GM18505 (cell line): ENCODE results near the gene LPP.
"Not testable (repeated sequence)": the region's sequence is repeated elsewhere in the genome, so short reads cannot be mapped to it uniquely, and the experiment has no call there.

ENCODE experiments used
- ATAC-seq: cut with Tn5 transposase; IDR thresholded peaks from one replicate; pipeline ENCODE4 v1.9.1; 2021; ENCODE audit not compliant: unreplicated experiment
- POLR2A ChIP-seq: IDR thresholded peaks from 4 replicates; pipeline ENCODE4 v1.6.1; 2011; ENCODE audit warnings: borderline replicate concordance; ENCODE audit not compliant: insufficient read depth, insufficient read length; ENCODE audit errors: extremely low read depth

The LPP gene

GRCh38 chr3:188631291-188632010, 477.5 kb downstream of the LPP start:
- ATAC-seq = no peak
- no peak for TF ChIP-seq POLR2A

- no peak for ATAC-seq
- no peak for TF ChIP-seq POLR2A
Measured at GRCh38 chr3:188633206-188633605, 479.2 kb downstream of the LPP start.

DNA sequence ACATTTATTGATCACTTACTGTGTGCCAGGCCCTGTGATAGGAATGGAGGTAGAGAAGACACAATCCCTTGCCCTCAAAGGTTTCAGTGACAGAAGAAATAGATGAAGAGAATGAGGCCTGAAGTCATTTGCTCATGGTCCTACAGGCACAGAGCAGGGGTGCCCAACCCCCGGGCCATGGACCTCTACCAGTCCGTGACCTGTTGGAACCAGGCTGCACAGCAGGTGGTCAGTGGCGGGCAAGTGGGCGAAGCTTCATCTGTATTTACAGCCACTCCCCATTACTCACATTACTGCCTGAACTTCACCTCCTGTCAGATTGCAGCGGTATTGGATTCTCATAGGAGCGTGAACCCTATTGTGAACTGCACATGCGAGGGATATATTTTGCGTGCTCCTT, 480.3 kb downstream of the LPP start:
- TF ChIP-seq POLR2A = no peak
- ATAC-seq = no peak

DNA sequence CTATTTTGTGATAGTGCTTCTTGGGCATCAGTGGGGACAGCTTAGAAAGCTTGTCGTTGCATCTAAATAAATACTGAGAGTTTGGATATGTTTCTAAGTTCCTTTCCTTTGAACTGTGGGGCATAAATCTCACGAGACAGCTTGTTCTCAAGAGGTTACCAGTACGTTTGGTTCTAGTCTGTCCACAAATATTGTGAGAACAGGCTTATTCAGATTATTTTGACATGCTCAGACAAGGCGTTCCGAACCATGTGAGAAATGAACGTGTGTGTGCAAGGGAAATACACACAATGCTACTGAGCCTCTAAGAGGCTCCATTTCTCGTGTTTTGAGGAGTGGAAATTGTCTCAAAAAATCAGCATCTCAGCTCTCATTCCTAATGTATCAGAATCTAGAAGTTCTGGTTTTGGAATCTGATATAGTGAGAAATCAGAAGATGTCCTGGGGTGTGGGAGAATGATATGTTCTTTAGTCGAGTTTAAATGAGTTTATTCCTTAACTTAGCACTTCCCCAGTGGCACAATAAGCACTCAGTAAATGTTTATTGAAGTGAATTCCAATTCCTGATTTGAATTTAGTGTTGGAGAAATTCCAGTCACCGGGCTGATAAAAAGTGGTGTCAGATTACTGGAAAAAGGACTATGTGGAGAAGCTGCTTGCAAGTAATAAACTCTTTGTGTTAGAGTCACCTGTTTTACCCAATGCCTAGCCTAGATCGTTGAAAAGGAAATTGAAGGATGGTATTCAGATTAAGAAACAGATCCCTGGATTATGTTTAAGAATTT, 481.5 kb downstream of the LPP start:
- no peak for ATAC-seq
- TF ChIP-seq POLR2A = no peak

GRCh38 chr3:188636292-188636691, 482.3 kb downstream of the LPP start:
- ATAC-seq = not testable (repeated sequence)

DNA sequence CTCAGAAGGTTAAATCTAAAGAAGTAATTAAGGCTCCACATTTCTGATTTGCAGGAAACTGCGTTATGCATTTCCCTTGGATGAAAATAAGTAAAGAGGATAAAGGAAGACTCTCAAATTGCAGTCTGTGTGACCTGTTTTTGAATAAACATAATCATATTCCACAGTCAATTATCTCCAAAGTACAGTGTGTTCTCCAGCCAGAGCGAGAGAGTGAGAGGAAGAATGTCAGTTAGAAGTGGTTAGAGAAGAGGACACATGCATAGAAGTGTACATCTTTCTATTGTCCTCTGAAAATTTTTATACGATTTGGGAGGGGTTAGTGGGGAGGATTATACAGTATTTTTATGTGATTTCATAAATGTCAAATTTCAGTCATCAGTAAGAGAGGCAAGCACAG, 487.1 kb downstream of the LPP start:
- TF ChIP-seq POLR2A = no peak
- ATAC-seq = no peak

GRCh38 chr3:188643736-188644135, 489.8 kb downstream of the LPP start:
- ATAC-seq = no peak
- no peak for TF ChIP-seq POLR2A

DNA sequence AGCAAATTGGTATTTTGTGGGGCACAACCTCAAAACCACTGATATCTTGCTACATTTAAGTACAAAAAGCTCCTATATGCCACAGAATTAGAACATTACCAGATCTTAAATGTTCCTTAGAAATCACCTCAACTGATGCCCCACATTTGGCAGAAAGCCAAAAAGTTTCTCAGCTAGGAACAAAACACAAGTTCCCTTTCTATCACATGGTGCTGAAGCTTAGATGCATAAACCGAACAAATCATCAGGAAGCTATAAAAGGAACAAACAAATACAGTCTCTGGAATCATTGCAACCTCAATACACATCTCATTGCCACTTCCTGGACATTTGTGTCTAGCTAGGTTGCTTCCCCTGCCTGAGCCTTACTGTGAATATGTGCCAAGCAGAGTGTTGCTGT, 492.6 kb downstream of the LPP start:
- TF ChIP-seq POLR2A = no peak
- no peak for ATAC-seq

- TF ChIP-seq POLR2A = no peak
- ATAC-seq = no peak
Measured at GRCh38 chr3:188647237-188647636, 493.3 kb downstream of the LPP start.

- no peak for TF ChIP-seq POLR2A
Measured at GRCh38 chr3:188649521-188649920, 495.6 kb downstream of the LPP start.

DNA sequence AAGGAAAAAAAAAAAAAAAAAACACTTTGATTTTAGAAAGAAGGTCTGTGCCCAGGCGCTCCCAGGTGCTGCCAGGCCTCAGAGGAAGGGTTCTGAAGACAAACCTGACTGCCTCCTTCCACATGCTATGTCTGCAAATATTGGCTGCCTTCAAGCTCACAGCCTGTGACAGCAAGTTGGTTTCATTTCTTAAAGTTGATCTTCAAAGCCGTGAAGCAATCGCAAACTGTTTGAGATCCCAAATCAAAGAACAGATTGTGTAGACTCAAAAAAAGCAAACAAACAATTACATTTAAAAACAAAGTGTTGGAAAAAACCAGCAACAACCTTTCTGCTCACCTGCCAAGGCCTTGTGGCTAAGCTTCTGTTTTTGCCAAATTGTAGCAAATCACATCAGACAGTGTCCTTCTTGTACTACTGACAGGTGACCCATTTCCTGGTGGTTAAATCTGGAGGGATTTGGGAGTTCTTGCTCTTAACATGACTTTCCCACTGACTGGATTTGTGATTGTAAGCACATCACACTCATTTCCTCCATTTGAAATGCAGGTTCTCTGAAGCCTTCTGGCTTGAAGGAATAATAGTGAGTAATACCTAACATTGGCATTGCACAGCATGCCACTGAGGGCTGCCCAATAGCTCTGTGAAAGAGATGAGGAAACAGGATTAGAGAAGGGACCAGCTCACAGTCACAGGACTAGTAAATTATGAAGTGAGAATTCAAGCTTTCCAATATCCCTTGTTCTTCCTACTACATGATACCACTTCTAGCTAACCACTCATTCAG, 502.4 kb downstream of the LPP start:
- no peak for TF ChIP-seq POLR2A
- no peak for ATAC-seq

More at GRCh38 chr3:188649521-188649920, 495.6 kb downstream of the LPP start:
- ATAC-seq = no peak

DNA sequence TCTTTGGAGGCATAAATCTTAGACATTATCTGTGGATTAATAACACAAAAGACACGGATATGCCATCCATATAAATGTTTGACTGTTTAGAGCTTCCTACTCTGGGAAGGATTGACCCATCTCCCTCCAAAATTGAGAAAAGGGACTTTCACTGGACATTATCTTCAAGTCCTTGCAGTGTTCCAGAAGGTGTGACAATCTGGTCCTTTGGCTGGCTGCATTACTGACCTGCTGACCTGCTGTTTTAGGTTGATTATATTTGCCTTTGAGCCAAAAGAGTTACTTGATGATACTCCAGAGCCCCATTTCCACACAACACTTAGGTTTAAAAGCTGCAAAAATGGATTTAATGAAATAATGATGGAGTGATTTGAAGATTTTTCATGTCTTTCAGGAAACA, 504.6 kb downstream of the LPP start:
- no peak for ATAC-seq
- no peak for TF ChIP-seq POLR2A

- ATAC-seq = no peak
- TF ChIP-seq POLR2A = no peak
Measured at GRCh38 chr3:188659449-188660090, 505.6 kb downstream of the LPP start.

DNA sequence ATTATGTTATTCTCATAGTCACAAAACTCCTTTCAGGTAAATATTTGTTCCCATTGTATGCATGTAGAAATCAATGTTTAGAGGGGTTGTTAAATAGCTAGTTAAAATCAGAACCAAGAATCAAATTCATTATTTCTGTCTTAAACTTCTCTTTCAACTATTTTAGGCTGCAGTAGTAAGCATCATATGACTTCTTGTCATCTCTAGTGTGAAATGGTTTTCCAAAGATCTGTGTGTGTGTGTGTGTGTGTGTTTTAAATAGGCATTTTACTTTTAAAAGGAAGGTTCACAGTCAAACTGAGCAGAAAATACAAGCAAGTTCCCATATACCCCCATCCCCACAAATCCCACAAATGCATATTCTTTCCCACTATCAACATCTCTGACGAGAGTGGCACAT, 506.5 kb downstream of the LPP start:
- TF ChIP-seq POLR2A = no peak
- ATAC-seq = no peak

DNA sequence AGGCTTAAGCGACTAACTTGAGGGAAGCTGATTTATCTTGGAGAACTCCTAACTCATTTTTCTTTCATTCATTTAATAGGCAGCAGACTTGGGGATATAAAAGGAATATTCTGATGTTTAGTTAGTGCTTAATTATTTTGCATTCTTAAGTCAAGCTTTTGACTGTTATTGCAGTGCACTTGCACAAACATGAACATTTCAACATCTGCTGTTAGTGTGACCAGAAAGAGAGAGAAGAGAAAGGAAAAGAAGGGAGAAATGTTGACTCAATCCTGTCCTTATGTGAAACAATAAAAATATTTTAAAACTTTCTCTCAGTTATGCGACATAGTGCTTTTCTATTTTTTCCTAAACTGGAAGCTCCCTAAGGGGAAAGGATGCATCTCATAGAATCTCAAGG, 507.8 kb downstream of the LPP start:
- ATAC-seq = no peak
- no peak for TF ChIP-seq POLR2A
